Peyer's patch (tissue), 4 donors: Measurements from ENCODE around the gene NTN4. TPM values are rescaled to one million over a fixed set of nuclear protein-coding genes. Genes with fewer than 3 reads are reported as not detected.
A peak's percentile ranks its signal among the peaks of the same experiment; 100 is the strongest.

ENCODE experiments used
- DNase-seq, 3 donors: peaks; one replicate each; pipeline ENCODE4 v3.0.0-alpha.2; 2017 to 2019
- H3K27ac ChIP-seq, 4 donors: fragments of 200-600 bp; sonication (generic); one replicate each; pipeline ENCODE4 v1.5.1; 2016 to 2019
- H3K27me3 ChIP-seq, 2 donors: fragments of 200-600 bp; sonication (generic); one replicate each; pipeline ENCODE4 v1.5.1; 2019
- H3K36me3 ChIP-seq, 3 donors: fragments of 200-600 bp; sonication (generic); one replicate each; pipeline ENCODE4 v1.5.1; 2016 to 2019
- H3K4me1 ChIP-seq, 4 donors: fragments of 200-600 bp; sonication (generic); one replicate each; pipeline ENCODE4 v1.5.1; 2016 to 2019
- H3K4me3 ChIP-seq, 4 donors: fragments of 200-600 bp; sonication (generic); 1 replicate in 3 of 4; 2 replicates in 1 of 4; pipeline ENCODE4 v1.5.1; 2016 to 2019; ENCODE audit warnings: mild to moderate bottlenecking in 1 of 4
- H3K9me3 ChIP-seq, 4 donors: fragments of 200-600 bp; sonication (generic); one replicate each; pipeline ENCODE4 v1.5.1; 2016 to 2019; ENCODE audit warnings: mild to moderate bottlenecking in 1 of 4
- POLR2A ChIP-seq, 2 donors: fragments of 450-650 bp; IDR thresholded peaks; one replicate each; pipeline ENCODE4 v1.5.1; 2017; ENCODE audit warnings: antibody characterized with exemption in 2 of 2, mild to moderate bottlenecking in 2 of 2, moderate library complexity in 2 of 2
- total RNA-seq, 4 donors: library from RNA; depleted of rRNA; stranded (reverse); fragments of >200 nt; gene quantifications; one replicate each; pipeline ENCODE4 v1.1.0, GENCODE V29; 2016
- TF ChIP-seq, protein P1 (sequence below), 6 experiments: fragments of 450-650 bp in 4 of 6; fragments of 200-600 bp in 2 of 6; sonication (generic) in 1 of 6; IDR thresholded peaks; one replicate each; pipeline ENCODE4 v1.5.1; 2017 to 2019; ENCODE audit warnings: antibody characterized with exemption in 6 of 6, mild to moderate bottlenecking in 3 of 6, moderate library complexity in 1 of 6

The NTN4 gene
- total RNA-seq, 4 donors from 2014 or later, result 12.3 to 20.6 (median 16.6) TPM

DNA sequence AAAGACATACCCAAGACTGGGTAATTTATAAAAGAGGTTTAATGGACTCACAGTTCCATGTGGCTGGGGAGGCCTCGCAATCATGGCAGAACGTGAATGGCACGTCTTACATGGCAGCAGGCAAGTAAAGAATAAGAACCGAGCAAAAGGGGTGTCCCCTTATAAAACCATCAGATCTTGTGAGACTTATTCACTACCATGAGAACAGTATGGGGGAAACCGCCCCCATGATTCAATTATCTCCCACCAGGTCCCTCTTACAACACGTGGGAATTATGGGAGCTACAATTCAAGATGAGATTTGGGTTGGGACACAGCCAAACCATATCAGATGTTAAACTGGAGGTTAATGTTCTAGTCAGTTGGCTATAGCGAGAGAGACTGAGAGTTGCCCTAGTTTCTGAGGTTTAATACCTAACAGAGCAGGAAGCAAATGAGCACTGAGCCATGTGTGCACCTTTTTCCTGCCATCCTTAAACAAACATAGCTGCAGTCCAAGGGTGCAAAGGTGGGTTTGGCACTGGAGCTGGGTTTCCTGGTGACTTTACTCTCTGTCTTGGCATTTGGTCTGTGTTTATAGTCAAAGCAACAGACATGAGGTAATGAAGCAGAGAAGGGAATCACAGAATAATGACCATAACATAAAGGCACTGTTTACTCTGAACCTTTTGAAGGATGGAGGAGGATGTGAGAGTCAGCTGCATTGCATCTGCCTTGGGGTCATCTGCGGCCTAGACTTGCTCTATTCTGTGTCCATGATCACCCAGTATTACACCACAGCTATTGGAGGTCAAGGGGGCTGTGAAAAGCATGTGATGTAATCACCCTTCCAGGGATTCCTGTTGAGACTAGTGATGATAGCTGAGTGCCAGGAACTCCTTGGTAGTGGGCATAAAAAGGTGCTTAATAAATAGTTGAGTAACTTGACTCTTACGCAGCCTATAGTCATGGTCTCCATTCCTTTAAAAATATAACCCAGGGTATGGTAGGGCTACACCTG is 155.6 kb downstream of the NTN4 start:
- Histone ChIP-seq H3K9me3 (no peaks in the 10 kb centered on the region), H3K27me3 (no peaks in the 10 kb centered on the region), H3K4me1 (peaks cover 0 to 24% (median 0%) of the 10 kb centered on the region in 4 donors), H3K4me3 (no peak overlapping the region), H3K27ac (peak overlapping the region in 2 of 4 donors; percentile 67 to 68), H3K36me3 (no peaks in the 10 kb centered on the region)
- peak in 2 of 3 donors; percentile 61 to 78 for DNase-seq
- no peak for TF ChIP-seq POLR2A (IDR thresholded peaks at IDR 0.05)
- TF ChIP-seq, protein P1, sequence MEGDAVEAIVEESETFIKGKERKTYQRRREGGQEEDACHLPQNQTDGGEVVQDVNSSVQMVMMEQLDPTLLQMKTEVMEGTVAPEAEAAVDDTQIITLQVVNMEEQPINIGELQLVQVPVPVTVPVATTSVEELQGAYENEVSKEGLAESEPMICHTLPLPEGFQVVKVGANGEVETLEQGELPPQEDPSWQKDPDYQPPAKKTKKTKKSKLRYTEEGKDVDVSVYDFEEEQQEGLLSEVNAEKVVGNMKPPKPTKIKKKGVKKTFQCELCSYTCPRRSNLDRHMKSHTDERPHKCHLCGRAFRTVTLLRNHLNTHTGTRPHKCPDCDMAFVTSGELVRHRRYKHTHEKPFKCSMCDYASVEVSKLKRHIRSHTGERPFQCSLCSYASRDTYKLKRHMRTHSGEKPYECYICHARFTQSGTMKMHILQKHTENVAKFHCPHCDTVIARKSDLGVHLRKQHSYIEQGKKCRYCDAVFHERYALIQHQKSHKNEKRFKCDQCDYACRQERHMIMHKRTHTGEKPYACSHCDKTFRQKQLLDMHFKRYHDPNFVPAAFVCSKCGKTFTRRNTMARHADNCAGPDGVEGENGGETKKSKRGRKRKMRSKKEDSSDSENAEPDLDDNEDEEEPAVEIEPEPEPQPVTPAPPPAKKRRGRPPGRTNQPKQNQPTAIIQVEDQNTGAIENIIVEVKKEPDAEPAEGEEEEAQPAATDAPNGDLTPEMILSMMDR (IDR thresholded peaks at IDR 0.05), result no peak

DNA sequence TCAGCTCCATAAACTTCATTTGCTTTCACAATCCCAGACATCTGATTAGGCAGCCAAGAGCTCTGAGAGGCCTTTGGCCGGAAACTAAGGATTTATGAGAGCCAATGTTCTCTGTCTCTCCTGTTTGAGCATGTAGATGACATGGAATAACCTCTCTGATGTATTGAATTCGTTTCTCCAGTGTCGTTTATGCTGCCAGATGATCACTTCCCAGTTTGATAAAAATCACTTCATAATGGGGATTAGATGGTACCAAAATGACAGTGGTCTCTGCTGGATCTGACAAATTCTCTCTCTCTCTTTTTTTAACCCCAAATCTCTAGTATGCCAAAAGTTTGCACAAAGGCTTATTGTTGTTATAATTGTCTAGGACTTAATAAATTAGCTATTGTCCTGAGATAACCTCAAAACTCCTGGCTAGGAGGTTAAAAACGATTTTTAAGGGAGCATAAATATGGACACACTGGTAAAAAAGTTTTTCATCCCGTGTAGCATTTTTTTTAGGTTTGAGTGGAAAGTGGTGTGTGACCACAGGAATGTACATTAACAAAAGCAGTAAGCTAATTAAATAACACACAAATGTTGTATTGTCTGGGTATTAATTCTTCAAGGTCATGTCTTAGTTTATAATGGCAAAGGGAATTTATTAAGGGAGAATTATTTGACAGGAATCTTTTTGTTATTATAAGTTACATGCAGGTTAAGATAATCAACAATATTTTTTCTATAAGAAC is 156.7 kb downstream of the NTN4 start:
- H3K27me3 ChIP-seq, result no peaks in the 10 kb centered on the region
- H3K9me3 ChIP-seq, result no peaks in the 10 kb centered on the region
- DNase-seq, result no peak
- H3K27ac ChIP-seq, result peak overlapping the region in 3 of 4 donors; percentile 21 to 68 (median 63)
- H3K36me3 ChIP-seq, result no peaks in the 10 kb centered on the region
- TF ChIP-seq, protein P1 (IDR thresholded peaks at IDR 0.05), result no peak
- TF ChIP-seq POLR2A (IDR thresholded peaks at IDR 0.05), result no peak
- H3K4me1 ChIP-seq, result peaks cover 0 to 24% (median 0%) of the 10 kb centered on the region in 4 donors
- no peak overlapping the region for H3K4me3 ChIP-seq

DNA sequence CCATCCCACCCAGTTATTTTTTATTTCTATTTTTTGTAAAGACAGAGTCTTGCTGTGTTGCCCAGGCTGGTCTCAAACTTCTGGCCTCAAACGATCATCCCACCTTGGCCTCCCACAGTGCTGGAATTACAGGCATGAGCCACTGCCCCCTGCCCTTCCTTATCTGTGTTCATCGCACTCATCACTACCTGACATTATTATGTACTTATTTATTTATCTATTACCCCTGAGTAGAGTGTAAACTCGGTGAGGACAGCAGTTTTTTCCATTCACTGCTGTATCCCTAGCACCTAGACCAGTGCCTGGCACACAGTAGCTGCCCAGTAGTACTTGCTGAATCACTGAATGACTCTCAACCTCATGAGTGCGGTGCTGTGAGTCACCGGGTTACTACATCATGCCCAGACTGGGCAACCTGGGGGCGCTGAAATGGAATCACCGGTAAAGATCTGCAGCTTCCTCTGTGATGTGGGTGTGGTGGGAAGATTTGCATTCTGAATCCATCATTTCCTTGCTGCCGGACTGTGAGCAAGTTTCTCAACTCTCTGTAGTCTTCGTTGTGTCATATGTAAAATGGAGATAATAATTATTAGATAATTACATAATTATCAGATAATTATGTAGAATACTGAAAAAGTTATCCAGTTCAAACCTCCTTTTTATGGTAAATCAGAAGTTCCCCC is 157.4 kb downstream of the NTN4 start:
- Histone ChIP-seq H3K4me3 (no peak overlapping the region), H3K27ac (peak overlapping the region in 3 of 4 donors; percentile 21 to 68 (median 63)), H3K36me3 (no peaks in the 10 kb centered on the region), H3K27me3 (no peaks in the 10 kb centered on the region), H3K4me1 (peaks cover 0 to 24% (median 0%) of the 10 kb centered on the region in 4 donors), H3K9me3 (no peaks in the 10 kb centered on the region)
- TF ChIP-seq, protein P1 (IDR thresholded peaks at IDR 0.05), result no peak
- no peak for TF ChIP-seq POLR2A (IDR thresholded peaks at IDR 0.05)
- DNase-seq, result peak in 2 of 3 donors; percentile 66 to 82

DNA sequence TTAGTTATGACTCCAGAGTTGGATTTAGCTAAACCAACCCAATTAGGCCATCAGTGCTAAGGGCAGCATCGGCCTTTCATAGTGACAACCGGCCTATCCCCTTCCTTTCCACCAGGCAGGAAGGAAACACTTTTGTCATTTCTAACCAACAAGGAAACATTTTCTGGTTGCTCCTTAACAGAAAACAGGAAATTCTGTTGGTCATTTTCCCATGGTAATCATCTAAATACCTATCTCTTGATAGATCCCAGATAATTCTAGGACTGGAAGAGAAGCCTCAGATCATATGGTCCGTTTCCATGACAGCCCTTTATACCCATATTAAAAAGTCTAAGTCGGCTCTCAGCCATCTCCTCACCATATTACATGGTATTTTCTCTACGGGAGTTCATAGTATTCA is 160.1 kb downstream of the NTN4 start:
- DNase-seq, result no peak
- Histone ChIP-seq H3K9me3 (no peaks in the 10 kb centered on the region), H3K27me3 (no peaks in the 10 kb centered on the region), H3K4me3 (no peak overlapping the region), H3K27ac (no peak overlapping the region), H3K36me3 (no peaks in the 10 kb centered on the region), H3K4me1 (peaks cover 0 to 22% (median 0%) of the 10 kb centered on the region in 4 donors)
- TF ChIP-seq, protein P1 (IDR thresholded peaks at IDR 0.05), result no peak
- no peak for TF ChIP-seq POLR2A (IDR thresholded peaks at IDR 0.05)

DNA sequence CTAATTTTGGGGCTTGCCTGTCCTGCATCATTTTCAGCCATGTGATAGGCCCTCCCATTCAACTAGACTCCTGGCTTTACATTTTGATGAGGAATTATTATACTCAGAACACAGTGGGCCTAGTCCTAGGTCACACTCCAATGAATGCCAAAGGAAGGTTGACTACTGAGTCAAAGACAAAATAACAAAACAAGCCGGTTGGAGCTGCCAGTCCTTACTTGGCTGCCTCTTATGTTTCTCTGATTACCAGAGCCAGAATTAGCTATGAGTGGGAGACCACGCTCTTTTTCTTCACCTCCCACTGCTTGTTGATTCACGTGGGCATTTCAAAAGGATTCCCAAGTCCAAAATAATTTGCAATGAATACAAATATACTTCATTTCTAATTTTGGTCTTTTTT is 161.2 kb downstream of the NTN4 start:
- no peak for DNase-seq
- TF ChIP-seq POLR2A (IDR thresholded peaks at IDR 0.05), result no peak
- TF ChIP-seq, protein P1 (IDR thresholded peaks at IDR 0.05), result no peak
- H3K36me3 ChIP-seq, result no peaks in the 10 kb centered on the region
- H3K4me3 ChIP-seq, result no peak overlapping the region
- H3K9me3 ChIP-seq, result no peaks in the 10 kb centered on the region
- no peak overlapping the region for H3K27ac ChIP-seq
- peaks cover 0 to 18% (median 0%) of the 10 kb centered on the region in 4 donors for H3K4me1 ChIP-seq
- H3K27me3 ChIP-seq, result no peaks in the 10 kb centered on the region
